GM10847 (cell line): ENCODE results near the gene PGD.

Experiments used
- POLR2A ChIP-seq: IDR thresholded peaks from 2 replicates; pipeline ENCODE4 v1.6.1; 2011; ENCODE audit not compliant: insufficient read length; ENCODE audit errors: extremely low read depth

PGD gene

GRCh38 chr1:10387677-10388386 is 11.0 kb upstream of the PGD start:
- no peak for TF ChIP-seq POLR2A

- TF ChIP-seq POLR2A: no peak
Measured at GRCh38 chr1:10388387-10388715, 10.5 kb upstream of the PGD start.

GRCh38 chr1:10389271-10389973 is 9.4 kb upstream of the PGD start:
- TF ChIP-seq POLR2A: no peak

- no peak for TF ChIP-seq POLR2A
Measured at GRCh38 chr1:10396870-10397269, 2.0 kb upstream of the PGD start.

- no peak for TF ChIP-seq POLR2A
Measured at GRCh38 chr1:10398278-10398733, 558 bp upstream of the PGD start.

- no peak for TF ChIP-seq POLR2A
Measured at GRCh38 chr1:10399444-10399941, 629 bp downstream of the PGD start.

GRCh38 chr1:10400013-10400412 is 1.1 kb downstream of the PGD start:
- TF ChIP-seq POLR2A: no peak

GRCh38 chr1:10401281-10401680 is 2.4 kb downstream of the PGD start:
- TF ChIP-seq POLR2A: no peak

GRCh38 chr1:10402729-10403274 is 3.9 kb downstream of the PGD start:
- TF ChIP-seq POLR2A: no peak

- no peak for TF ChIP-seq POLR2A
Measured at GRCh38 chr1:10407201-10407600, 8.3 kb downstream of the PGD start.

- no peak for TF ChIP-seq POLR2A
Measured at GRCh38 chr1:10415211-10415930, 16.5 kb downstream of the PGD start.

- no peak for TF ChIP-seq POLR2A
Measured at GRCh38 chr1:10419351-10419750, 20.5 kb downstream of the PGD start.

- TF ChIP-seq POLR2A: no peak
Measured at GRCh38 chr1:10421637-10422036, 22.8 kb downstream of the PGD start.

- no peak for TF ChIP-seq POLR2A
Measured at GRCh38 chr1:10424034-10424433, 25.2 kb downstream of the PGD start.

- TF ChIP-seq POLR2A: no peak
Measured at GRCh38 chr1:10424651-10425050, 25.8 kb downstream of the PGD start.

- TF ChIP-seq POLR2A: no peak
Measured at GRCh38 chr1:10428984-10429383, 30.1 kb downstream of the PGD start.
